ENCODE measurements around the gene SIL1. TPM values are rescaled to one million over a fixed set of nuclear protein-coding genes. Genes with fewer than 3 reads are reported as not detected.

SIL1 gene
- total and polyA plus RNA-seq, 2 donors (not counting 3 experiments of a cell fraction or from before 2014, with no cell fraction given) = 47.6 to 67.2 TPM

DNA sequence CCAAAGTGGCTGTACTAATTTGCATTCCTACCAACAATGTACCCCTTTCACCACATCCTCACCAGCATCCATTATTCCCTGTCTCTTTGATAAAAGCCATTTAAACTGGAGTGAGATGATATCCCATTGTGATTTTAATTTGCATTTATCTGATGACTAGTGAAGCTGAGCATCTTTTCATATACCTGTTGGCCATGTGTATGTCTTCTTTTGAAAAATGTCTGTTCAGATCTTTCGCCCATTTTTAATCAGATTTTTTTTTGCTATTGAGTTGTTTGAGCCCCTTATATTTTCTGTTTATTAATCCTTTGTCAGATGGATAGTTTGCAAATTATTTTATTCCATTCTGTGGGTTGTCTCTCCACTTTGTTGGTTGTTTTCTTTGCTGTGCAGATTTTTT, 202.0 kb downstream of the SIL1 start:
- no TSS peak for BruUV-seq (replicated peaks)
- no peak for TF ChIP-seq FOS (IDR thresholded peaks at IDR 0.05; ENCODE audit: borderline replicate concordance, insufficient read depth, low read length)
- TF ChIP-seq JUN (IDR thresholded peaks at IDR 0.05; ENCODE audit: borderline replicate concordance, insufficient read depth, insufficient read length, low read depth) = no peak
- TF ChIP-seq CTCF (IDR thresholded peaks at IDR 0.05; ENCODE audit: extremely low read depth in 1 of 2, insufficient read depth in 1 of 2, low read depth in 1 of 2, low read length in 2 of 2) = no peak
- TF ChIP-seq EZH2 (IDR thresholded peaks at IDR 0.05; ENCODE audit: borderline replicate concordance, low read depth, low read length, severe bottlenecking) = no peak
- no peak for TF ChIP-seq POLR2AphosphoS5 (IDR thresholded peaks at IDR 0.05; ENCODE audit: insufficient read depth, low read depth, low read length)
- TF ChIP-seq, protein P1, sequence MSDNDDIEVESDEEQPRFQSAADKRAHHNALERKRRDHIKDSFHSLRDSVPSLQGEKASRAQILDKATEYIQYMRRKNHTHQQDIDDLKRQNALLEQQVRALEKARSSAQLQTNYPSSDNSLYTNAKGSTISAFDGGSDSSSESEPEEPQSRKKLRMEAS (IDR thresholded peaks at IDR 0.05; ENCODE audit: insufficient read depth, insufficient read length) = no peak
- TF ChIP-seq POLR2A (IDR thresholded peaks at IDR 0.05; ENCODE audit: low read depth, low read length) = no peak
- no peak for TF ChIP-seq MYC (IDR thresholded peaks at IDR 0.05; ENCODE audit: low read depth, low read length)
- no peak for TF ChIP-seq GATA2 (IDR thresholded peaks at IDR 0.05; ENCODE audit: insufficient read depth, insufficient read length, low read depth, low read length)
- Histone ChIP-seq H2AFZ (ENCODE audit: low read depth, low read length) (no peak overlapping the region), H3K9me3 (replicated peaks; ENCODE audit: control insufficient read depth, insufficient read depth, low read length) (no peaks in the 10 kb centered on the region), H3K79me2 (ENCODE audit: control insufficient read depth, insufficient read depth, low read length) (no peaks in the 10 kb centered on the region), H3K27me3 (ENCODE audit: control insufficient read depth in 2 of 2, insufficient read depth in 2 of 2, low read length in 2 of 2) (no peaks in the 10 kb centered on the region), H3K4me2 (ENCODE audit: insufficient read depth, low read length) (no peak overlapping the region), H3K36me3 (ENCODE audit: control insufficient read depth in 2 of 2, extremely low read depth in 1 of 2, insufficient read depth in 2 of 2, low read length in 2 of 2) (no peaks in the 10 kb centered on the region), H4K20me1 (replicated peaks; ENCODE audit: control insufficient read depth, extremely low read depth, insufficient read depth, low read length) (no peaks in the 10 kb centered on the region), H3K27ac (ENCODE audit: insufficient read depth, low read depth, low read length) (no peak overlapping the region), H3K4me1 (ENCODE audit: control insufficient read depth, extremely low read depth, insufficient read depth, low read length) (no peaks in the 10 kb centered on the region), H3K9me1 (replicated peaks; ENCODE audit: control insufficient read depth, extremely low read depth, insufficient read depth, low read length) (no peaks in the 10 kb centered on the region), H3K9ac (replicated peaks; ENCODE audit: extremely low read depth, insufficient read depth, low read length) (no peak overlapping the region), H3K4me3 (replicated peaks in 1 of 3; ENCODE audit: insufficient read depth in 1 of 3, low read depth in 1 of 3, low read length in 3 of 3) (no peak overlapping the region)
- POLR2A ChIA-PET = no interaction called here
- CTCF ChIA-PET = no interaction called here
- dilution Hi-C loops (cut with MboI; ENCODE audit: extremely low pct_ligation_motif_present, low sequenced_read_pairs) (no loop called here), intact Hi-C loops (cut with micrococcal nuclease) (no loop called here)
- FAIRE-seq = no peak
- no peak for DNase-seq (ENCODE audit: low read depth, low spot score)
